B cell (primary cell): ENCODE data around the gene HMG20B. TPM values are rescaled to one million over a fixed set of nuclear protein-coding genes. Genes with fewer than 3 reads are reported as not detected.
A peak's percentile ranks its signal among the peaks of the same experiment; 100 is the strongest.

ENCODE experiments used
- ATAC-seq: fragments of 200-7000 bp; cut with Tn5 transposase; one replicate; pipeline ENCODE4 v1.10.0; 2021; ENCODE audit warnings: low read depth, mild to moderate bottlenecking, moderate number of reproducible peaks, moderate library complexity
- CTCF ChIA-PET: fragments of 350-600 bp; sonication (Branson Sonifier 250); formaldehyde crosslinking; loops from one replicate; lab custom pipeline; 2021; ENCODE audit warnings: antibody characterized with exemption, inconsistent platforms; lab: Charles Lee
- POLR2A ChIA-PET: fragments of 350-600 bp; sonication (Branson Sonifier 250); formaldehyde crosslinking; loops from one replicate; lab custom pipeline; 2021; ENCODE audit warnings: antibody characterized with exemption; lab: Charles Lee
- DNase-seq: peaks from one replicate; pipeline ENCODE4 v3.0.0; 2013
- H2AFZ ChIP-seq: 2 replicates; pipeline ENCODE4 v1.6.1; 2012; ENCODE audit warnings: mild to moderate bottlenecking, low read depth, low read length; ENCODE audit not compliant: insufficient read depth, poor library complexity, severe bottlenecking
- H3K27ac ChIP-seq, 2 donors: 1 replicate in 1 of 2; 2 replicates in 1 of 2; pipeline ENCODE4 v1.5.1; 2012 to 2013; ENCODE audit warnings: low read length in 2 of 2, mild to moderate bottlenecking in 2 of 2, moderate library complexity in 1 of 2
- H3K27me3 ChIP-seq, 4 experiments: fragments of 200-600 bp in 1 of 4; sonication (generic) in 1 of 4; replicated peaks in 1 of 4; 1 replicate in 2 of 4; 2 replicates in 2 of 4; pipeline versions ENCODE4 v1.6.1 to v1.7.0; 2013 to 2016; ENCODE audit warnings: low read length in 3 of 4, mild to moderate bottlenecking in 2 of 4, mixed read lengths in 1 of 4, moderate library complexity in 1 of 4; ENCODE audit not compliant: insufficient read depth in 4 of 4, control insufficient read depth in 3 of 4; ENCODE audit errors: control extremely low read depth in 1 of 4
- H3K36me3 ChIP-seq, 2 experiments: replicated peaks in 1 of 2; 1 replicate in 1 of 2; 2 replicates in 1 of 2; pipeline versions ENCODE4 v1.6.1 to v1.7.1; 2013; ENCODE audit warnings: low read length in 1 of 2; ENCODE audit not compliant: insufficient read depth in 2 of 2, control insufficient read depth in 1 of 2; ENCODE audit errors: control extremely low read depth in 1 of 2, extremely low read depth in 1 of 2
- H3K4me1 ChIP-seq, 2 donors: fragments of 200-600 bp in 1 of 2; sonication (generic) in 1 of 2; 1 replicate in 1 of 2; 2 replicates in 1 of 2; pipeline versions ENCODE4 v1.5.1 to v1.6.1; 2013 to 2017; ENCODE audit warnings: low read length in 2 of 2; ENCODE audit not compliant: control insufficient read depth in 2 of 2, insufficient read depth in 2 of 2
- H3K4me2 ChIP-seq: replicated peaks from 2 replicates; pipeline ENCODE3; 2012; ENCODE audit warnings: mild to moderate bottlenecking, low read depth, low read length; ENCODE audit not compliant: poor library complexity, severe bottlenecking
- H3K4me3 ChIP-seq, 5 experiments: fragments of 200-600 bp in 1 of 5; sonication (generic) in 1 of 5; 1 replicate in 3 of 5; 2 replicates in 2 of 5; pipeline versions ENCODE4 v1.5.1 to v1.7.0; 2011 to 2016; ENCODE audit warnings: low read length in 4 of 5, mild to moderate bottlenecking in 4 of 5, low read depth in 2 of 5, control low read depth in 1 of 5, moderate library complexity in 1 of 5; ENCODE audit not compliant: insufficient read depth in 1 of 5; ENCODE audit errors: control extremely low read depth in 1 of 5, extremely low read depth in 1 of 5
- H3K79me2 ChIP-seq: fragments of 200-600 bp; sonication (generic); one replicate; pipeline ENCODE4 v1.6.0; 2016; ENCODE audit warnings: low read length; ENCODE audit not compliant: control insufficient read depth, insufficient read depth
- H3K9ac ChIP-seq: fragments of 200-600 bp; sonication (generic); 2 replicates; pipeline ENCODE4 v1.6.1; 2017; ENCODE audit warnings: mild to moderate bottlenecking, low read length, moderate library complexity
- H3K9me3 ChIP-seq, 3 donors: one replicate each; pipeline versions ENCODE4 v1.6.1 to v1.7.1; 2013; ENCODE audit warnings: low read length in 2 of 3; ENCODE audit not compliant: control insufficient read depth in 2 of 3, insufficient read depth in 1 of 3; ENCODE audit errors: control extremely low read depth in 1 of 3
- H4K20me1 ChIP-seq: 2 replicates; pipeline ENCODE4 v1.6.0; 2012; ENCODE audit warnings: mild to moderate bottlenecking, low read length; ENCODE audit not compliant: insufficient read depth, control insufficient read depth, poor library complexity, severe bottlenecking
- H3K27ac Mint-ChIP-seq: one replicate; pipeline ENCODE4 v1.8.0; 2021; ENCODE audit warnings: mixed read lengths
- H3K27me3 Mint-ChIP-seq: one replicate; pipeline ENCODE4 v1.8.0; 2021; ENCODE audit warnings: mixed read lengths
- H3K4me1 Mint-ChIP-seq: one replicate; pipeline ENCODE4 v1.8.0; 2021; ENCODE audit warnings: mixed read lengths
- H3K4me3 Mint-ChIP-seq: one replicate; pipeline ENCODE4 v1.8.0; 2021; ENCODE audit warnings: mixed read lengths
- H3K9me3 Mint-ChIP-seq: one replicate; pipeline ENCODE4 v1.8.0; 2022; ENCODE audit warnings: mixed read lengths; ENCODE audit not compliant: insufficient read depth
- CTCF ChIP-seq: fragments of 200-600 bp; IDR thresholded peaks from one replicate; pipeline ENCODE4 v1.8.0; 2022; ENCODE audit warnings: antibody characterized with exemption, mild to moderate bottlenecking
- EZH2 ChIP-seq: IDR thresholded peaks from 2 replicates; pipeline ENCODE4 v1.6.1; 2012; ENCODE audit warnings: borderline replicate concordance, low read depth, mild to moderate bottlenecking, moderate library complexity, low read length; ENCODE audit not compliant: insufficient read depth, poor library complexity, severe bottlenecking
- WGBS: methylation state at CpG from one replicate; pipeline ENCODE4 v1.1.5; 2013; ENCODE audit warnings: missing lambda C conversion rate; ENCODE audit not compliant: insufficient coverage; 5-methylcytosine and 5-hydroxymethylcytosine counted together
- intact Hi-C: fragments of 100-400 bp; cut with micrococcal nuclease; formaldehyde crosslinking; loops from one replicate; pipeline ENCODE4 v1.10.0; 2022
- polyA plus RNA-seq: library from polyadenylated mRNA; depleted of rRNA; stranded (reverse); fragments of >200 nt; gene quantifications from 2 replicates; pipeline ENCODE4 v1.2.3, GENCODE V29; 2012
- total RNA-seq, 2 donors: library from RNA; stranded (reverse); fragments of 120-200 nt in 1 of 2; gene quantifications; 1 replicate in 1 of 2; 2 replicates in 1 of 2; pipeline versions ENCODE4 v1.2.3 to v1.2.4, GENCODE V29; 2013 to 2022

The HMG20B gene
- total and polyA plus RNA-seq, 2 donors (not counting 1 experiment from before 2014, with no cell fraction given): 41.7 to 59.0 TPM

DNA sequence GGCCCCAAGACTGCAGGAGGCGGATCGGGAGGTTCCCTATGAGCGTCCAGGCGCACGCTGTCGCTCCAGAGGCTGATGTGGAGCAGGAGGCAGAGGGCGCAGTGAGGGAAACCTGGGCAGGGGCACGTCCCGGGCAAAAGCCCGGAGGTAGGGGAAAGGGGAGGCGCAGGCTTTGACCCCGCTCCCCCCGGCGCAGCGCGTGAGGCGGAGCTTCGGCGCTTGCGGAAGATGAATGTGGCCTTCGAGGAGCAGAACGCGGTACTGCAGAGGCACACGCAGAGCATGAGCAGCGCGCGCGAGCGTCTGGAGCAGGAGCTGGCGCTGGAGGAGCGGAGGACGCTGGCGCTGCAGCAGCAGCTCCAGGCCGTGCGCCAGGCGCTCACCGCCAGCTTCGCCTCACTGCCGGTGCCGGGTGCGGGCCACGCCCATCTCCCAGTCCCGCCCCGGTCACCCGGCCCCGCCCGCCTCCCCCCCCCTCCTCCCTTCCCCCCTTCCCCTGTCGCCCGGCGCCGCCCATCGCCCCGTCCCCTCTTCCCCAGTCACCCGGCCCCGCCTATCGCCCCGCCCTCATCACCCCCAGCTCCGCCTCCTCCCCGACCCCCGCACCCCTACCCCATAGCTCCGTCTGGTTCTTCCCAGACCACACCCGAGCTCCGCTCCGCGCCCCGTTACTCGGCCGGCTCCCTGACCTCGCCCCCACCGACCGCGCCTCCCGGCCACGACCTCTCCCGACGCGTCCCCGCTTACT lies 4.1 kb downstream of the HMG20B start:
- H3K27me3 Mint-ChIP-seq: no peaks in the 10 kb centered on the region
- no peaks in the 10 kb centered on the region for H3K9me3 Mint-ChIP-seq
- Histone ChIP-seq H3K36me3 (no peaks in the 10 kb centered on the region), H2AFZ (no peak overlapping the region), H3K4me2 (peak overlapping the region; percentile 55), H3K9me3 (peaks cover 0 to 15% (median 0%) of the 10 kb centered on the region in 3 donors), H3K9ac (no peak overlapping the region), H3K27ac (no peak overlapping the region), H3K27me3 (no peaks in the 10 kb centered on the region), H3K4me1 (peaks cover 12 to 15% of the 10 kb centered on the region in 2 donors), H3K4me3 (peak overlapping the region in 2 of 5 experiments; percentile 17 to 35), H4K20me1 (peaks cover 7% of the 10 kb centered on the region), H3K79me2 (no peaks in the 10 kb centered on the region)
- peak overlapping the region; percentile 32 for H3K4me3 Mint-ChIP-seq
- ChIA-PET POLR2A (no interaction called here), CTCF (interaction anchor here (1.3 to 1.9 kb wide), 2 partner anchors 22 to 32 kb away, joined by 4 to 7 read pairs; no protein-coding TSS in a partner anchor)
- 82% methylated on average over 42 of the region's 78 CpGs for WGBS
- DNase-seq (no peak), ATAC-seq (no peak)
- no peak for TF ChIP-seq CTCF
- no peak for TF ChIP-seq EZH2
- H3K4me1 Mint-ChIP-seq: peaks cover 12% of the 10 kb centered on the region
- intact Hi-C loops: no loop called here
- H3K27ac Mint-ChIP-seq: no peak overlapping the region

- DNase-seq (no peak), ATAC-seq (no peak)
- TF ChIP-seq CTCF (no peak), EZH2 (no peak)
- 96% methylated on average over 57 of the region's 60 CpGs for WGBS
- intact Hi-C loops: no loop called here
- H3K9me3 ChIP-seq: peaks cover 0 to 15% (median 0%) of the 10 kb centered on the region in 3 donors
- POLR2A ChIA-PET: no interaction called here
- no peak overlapping the region for H3K4me2 ChIP-seq
- H2AFZ ChIP-seq: no peak overlapping the region
- Mint-ChIP-seq H3K9me3 (no peaks in the 10 kb centered on the region), H3K4me1 (peaks cover 5% of the 10 kb centered on the region), H3K4me3 (no peak overlapping the region), H3K27ac (no peak overlapping the region), H3K27me3 (no peaks in the 10 kb centered on the region)
- CTCF ChIA-PET: no interaction called here
- H3K4me1 ChIP-seq: peaks cover 8 to 9% of the 10 kb centered on the region in 2 donors
- no peaks in the 10 kb centered on the region for H3K79me2 ChIP-seq
- H4K20me1 ChIP-seq: peaks cover 7% of the 10 kb centered on the region
- no peak overlapping the region for H3K27ac ChIP-seq
- no peaks in the 10 kb centered on the region for H3K36me3 ChIP-seq
- no peak overlapping the region for H3K4me3 ChIP-seq
- H3K9ac ChIP-seq: no peak overlapping the region
- no peaks in the 10 kb centered on the region for H3K27me3 ChIP-seq
Observed at GRCh38 chr19:3577723-3578344, 5.1 kb downstream of the HMG20B start.
